ENCODE data around the gene GNG2.

GRCh38 chr14:52007211-52007610 is 146.8 kb downstream of the GNG2 start:
- TF ChIP-seq CTCF (tag by site-specific recombination; IDR thresholded peaks at IDR 0.05): no peak
- TF ChIP-seq ZNF670 (tag by site-specific recombination; IDR thresholded peaks at IDR 0.05; ENCODE audit: low read depth): no peak
- no peak for TF ChIP-seq ZNF350 (tag by site-specific recombination; IDR thresholded peaks at IDR 0.05)
